Measurements from ENCODE around the gene PIAS2. TPM values are rescaled to one million over a fixed set of nuclear protein-coding genes. Genes with fewer than 3 reads are reported as not detected.
A peak's percentile ranks its signal among the peaks of the same experiment; 100 is the strongest.
"Not testable (repeated sequence)": the region's sequence is repeated elsewhere in the genome, so short reads cannot be mapped to it uniquely, and the experiment has no call there.

The PIAS2 gene
- 13.7 TPM for polyA plus RNA-seq (2012; ENCODE audit: missing spikeins)

- FAIRE-seq: peak; percentile 98
- TF ChIP-seq TAF1 (IDR thresholded peaks at IDR 0.05; ENCODE audit: borderline replicate concordance, low read depth, low read length) (peak; percentile 51; the same call in 1 of the 2 replicates), POLR2A (IDR thresholded peaks at IDR 0.05; ENCODE audit: low read depth, low read length) (peak; percentile 76; the same call in 1 of the 2 replicates), POLR2AphosphoS5 (IDR thresholded peaks at IDR 0.05; ENCODE audit: low read depth, low read length) (no peak; the same call in 1 of the 2 replicates)
- peak; percentile 76 for DNase-seq (ENCODE audit: insufficient read length)
Measured at GRCh38 chr18:46917108-46917802, at the start of gene PIAS2, which contains the start of gene KATNAL2. PIAS2 (minus strand) TSS chr18:46917507; CDS start chr18:46917345, 162 bp downstream. KATNAL2 (plus strand) TSS chr18:46917602; CDS start chr18:46946873, 29,271 bp downstream.

GRCh38 chr18:46966266-46966665, 49.0 kb upstream of the PIAS2 start:
- FAIRE-seq; DNase-seq (ENCODE audit: insufficient read length): not testable (repeated sequence)

GRCh38 chr18:46964579-46965293, 47.4 kb upstream of the PIAS2 start:
- FAIRE-seq; DNase-seq (ENCODE audit: insufficient read length): not testable (repeated sequence)

- FAIRE-seq; DNase-seq (ENCODE audit: insufficient read length): not testable (repeated sequence)
Measured at GRCh38 chr18:46963656-46964578, 46.6 kb upstream of the PIAS2 start.

- FAIRE-seq (no peak), DNase-seq (ENCODE audit: insufficient read length) (no peak)
- TF ChIP-seq TAF1 (IDR thresholded peaks at IDR 0.05; ENCODE audit: borderline replicate concordance, low read depth, low read length) (no peak), POLR2A (IDR thresholded peaks at IDR 0.05; ENCODE audit: low read depth, low read length) (no peak), POLR2AphosphoS5 (IDR thresholded peaks at IDR 0.05; ENCODE audit: low read depth, low read length) (no peak)
Measured at GRCh38 chr18:46958209-46958608, 40.9 kb upstream of the PIAS2 start.

GRCh38 chr18:46953195-46953594, 35.9 kb upstream of the PIAS2 start:
- no peak for TF ChIP-seq POLR2AphosphoS5 (IDR thresholded peaks at IDR 0.05; ENCODE audit: low read depth, low read length)
- no peak for TF ChIP-seq POLR2A (IDR thresholded peaks at IDR 0.05; ENCODE audit: low read depth, low read length)
- TF ChIP-seq TAF1 (IDR thresholded peaks at IDR 0.05; ENCODE audit: borderline replicate concordance, low read depth, low read length): no peak
- FAIRE-seq: no peak
- no peak for DNase-seq (ENCODE audit: insufficient read length)

GRCh38 chr18:46950064-46950656, 32.9 kb upstream of the PIAS2 start:
- no peak for TF ChIP-seq POLR2A (IDR thresholded peaks at IDR 0.05; ENCODE audit: low read depth, low read length)
- TF ChIP-seq POLR2AphosphoS5 (IDR thresholded peaks at IDR 0.05; ENCODE audit: low read depth, low read length): no peak
- no peak for TF ChIP-seq TAF1 (IDR thresholded peaks at IDR 0.05; ENCODE audit: borderline replicate concordance, low read depth, low read length)
- FAIRE-seq (no peak), DNase-seq (ENCODE audit: insufficient read length) (no peak)

- DNase-seq (ENCODE audit: insufficient read length) (peak; percentile 47), FAIRE-seq (peak; percentile 81)
- no peak for TF ChIP-seq POLR2A (IDR thresholded peaks at IDR 0.05; ENCODE audit: low read depth, low read length)
- no peak for TF ChIP-seq POLR2AphosphoS5 (IDR thresholded peaks at IDR 0.05; ENCODE audit: low read depth, low read length)
- no peak for TF ChIP-seq TAF1 (IDR thresholded peaks at IDR 0.05; ENCODE audit: borderline replicate concordance, low read depth, low read length)
Measured at GRCh38 chr18:46946656-46947282, 29.5 kb upstream of the PIAS2 start.

- DNase-seq (ENCODE audit: insufficient read length) (no peak), FAIRE-seq (no peak)
- TF ChIP-seq POLR2A (IDR thresholded peaks at IDR 0.05; ENCODE audit: low read depth, low read length) (no peak), TAF1 (IDR thresholded peaks at IDR 0.05; ENCODE audit: borderline replicate concordance, low read depth, low read length) (no peak), POLR2AphosphoS5 (IDR thresholded peaks at IDR 0.05; ENCODE audit: low read depth, low read length) (no peak)
Measured at GRCh38 chr18:46942646-46943045, 25.3 kb upstream of the PIAS2 start.

GRCh38 chr18:46939998-46940571, 22.8 kb upstream of the PIAS2 start:
- FAIRE-seq: no peak
- DNase-seq (ENCODE audit: insufficient read length): no peak
- no peak for TF ChIP-seq POLR2AphosphoS5 (IDR thresholded peaks at IDR 0.05; ENCODE audit: low read depth, low read length)
- TF ChIP-seq POLR2A (IDR thresholded peaks at IDR 0.05; ENCODE audit: low read depth, low read length): no peak
- TF ChIP-seq TAF1 (IDR thresholded peaks at IDR 0.05; ENCODE audit: borderline replicate concordance, low read depth, low read length): no peak

Measured in GM12892 (cell line).